ENCODE measurements around the gene KDM2B.

Gene KDM2B

DNA sequence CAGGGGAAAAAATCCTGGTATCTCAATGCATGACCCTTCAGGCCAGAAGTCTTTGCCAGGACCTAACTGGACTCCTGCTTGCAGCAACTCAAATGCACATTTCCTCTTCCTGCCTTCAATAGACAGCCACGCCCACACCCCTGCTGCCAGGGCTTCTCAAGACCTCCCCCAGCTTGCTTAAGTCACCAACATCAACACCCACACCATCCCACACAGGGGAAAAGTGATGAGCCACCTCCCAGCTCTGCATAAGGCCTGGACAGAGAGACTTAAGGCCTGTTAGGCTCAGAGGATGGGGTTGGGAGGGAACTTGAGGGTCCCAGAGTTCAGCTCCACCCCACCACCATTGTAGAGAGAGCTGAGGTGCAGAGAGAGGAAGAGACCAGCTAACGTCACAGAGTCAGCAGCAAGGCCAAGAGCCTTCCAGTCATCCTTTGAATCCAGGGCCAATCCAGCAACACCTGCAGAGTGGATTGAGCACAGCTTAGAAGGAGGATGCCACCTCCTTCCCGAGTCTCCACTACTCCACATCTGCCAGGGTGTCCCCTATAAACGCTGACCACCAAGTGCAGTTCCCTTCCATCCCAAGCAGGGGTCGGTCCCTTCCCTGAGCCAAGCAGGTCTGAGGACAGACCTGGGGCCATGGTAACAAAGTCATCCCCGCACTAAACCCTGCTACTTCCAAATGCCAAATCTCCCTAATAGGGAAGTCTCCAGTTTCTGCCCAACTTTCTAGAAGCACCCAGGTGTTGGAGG lies 50.0 kb downstream of the KDM2B start:
- DNase-seq (ENCODE audit: low read depth) = peak; percentile 43

DNA sequence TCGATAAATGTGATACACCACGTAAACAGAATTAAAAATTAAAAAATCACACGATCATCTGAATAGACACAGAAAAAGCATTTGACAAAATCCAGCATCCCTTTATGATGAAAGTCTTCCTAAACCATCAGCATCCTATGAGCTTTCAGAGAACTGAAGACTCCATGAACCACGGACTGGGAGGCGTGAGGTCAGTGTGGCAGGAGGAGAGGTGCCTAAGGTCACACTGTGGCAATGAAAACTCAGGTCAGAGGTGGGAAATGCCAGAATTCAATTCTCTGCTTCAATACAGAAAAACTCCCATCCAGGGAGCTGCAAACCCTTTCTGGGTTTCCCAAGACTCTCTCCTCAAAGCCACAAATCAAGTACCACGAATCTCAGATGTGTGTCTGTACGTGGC lies 51.6 kb downstream of the KDM2B start:
- DNase-seq (ENCODE audit: low read depth) = no peak

DNA sequence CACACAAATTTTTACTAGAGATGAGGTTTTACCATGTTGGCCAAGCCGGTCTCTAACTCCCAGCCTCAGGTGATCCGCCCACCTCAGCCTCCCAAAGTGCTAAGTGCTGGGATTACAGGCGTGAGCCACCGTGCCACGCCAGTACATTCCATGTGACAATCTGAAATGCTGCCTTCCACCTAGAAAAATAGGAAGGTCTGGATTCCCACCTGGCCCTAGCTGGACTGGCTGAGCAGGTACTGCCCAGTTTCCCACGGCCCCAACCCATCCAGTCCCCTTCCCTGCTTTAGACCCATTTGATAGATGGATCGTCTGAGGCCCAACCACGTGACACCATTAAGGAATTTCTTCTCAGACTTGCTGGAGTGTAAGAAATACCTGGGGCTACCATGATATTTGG lies 55.4 kb downstream of the KDM2B start:
- no peak for DNase-seq (ENCODE audit: low read depth)

DNA sequence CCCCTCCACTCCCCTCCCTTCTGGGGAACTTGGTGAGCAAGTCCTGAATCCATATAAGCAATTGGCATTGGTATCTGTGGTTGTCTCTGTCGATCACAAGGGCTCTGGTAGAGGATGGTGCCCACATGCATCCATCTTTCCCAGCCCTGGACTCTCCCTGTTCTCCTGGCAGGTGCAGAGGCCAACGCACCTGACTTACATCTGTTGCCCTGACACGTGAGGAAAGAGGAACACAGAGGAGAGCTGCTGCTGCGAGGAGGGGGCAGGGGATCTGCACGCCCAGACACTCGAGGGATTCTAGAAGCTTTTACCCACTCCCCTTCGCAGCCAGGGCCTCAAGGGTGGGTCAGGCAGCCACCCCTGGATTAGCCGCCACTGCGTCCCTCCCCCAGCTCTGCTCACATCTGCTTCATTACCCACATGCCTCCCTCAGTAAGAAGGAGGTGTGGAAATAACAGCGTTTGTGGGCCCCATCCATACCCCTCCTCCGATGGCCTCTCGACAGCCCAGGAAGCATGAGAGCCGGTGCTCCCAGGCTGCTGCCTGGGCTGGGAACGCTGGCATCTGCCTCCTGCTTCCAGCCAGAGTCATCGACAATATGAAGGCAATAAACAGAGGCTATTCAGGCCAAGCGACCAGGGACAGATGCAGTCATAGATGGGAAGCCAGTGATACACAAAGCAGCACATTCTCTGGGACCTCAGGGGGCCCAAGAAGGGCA lies 56.5 kb downstream of the KDM2B start:
- DNase-seq (ENCODE audit: low read depth) = no peak

GRCh38 chr12:121523741-121524140 lies 57.1 kb downstream of the KDM2B start:
- DNase-seq (ENCODE audit: low read depth) = no peak

DNA sequence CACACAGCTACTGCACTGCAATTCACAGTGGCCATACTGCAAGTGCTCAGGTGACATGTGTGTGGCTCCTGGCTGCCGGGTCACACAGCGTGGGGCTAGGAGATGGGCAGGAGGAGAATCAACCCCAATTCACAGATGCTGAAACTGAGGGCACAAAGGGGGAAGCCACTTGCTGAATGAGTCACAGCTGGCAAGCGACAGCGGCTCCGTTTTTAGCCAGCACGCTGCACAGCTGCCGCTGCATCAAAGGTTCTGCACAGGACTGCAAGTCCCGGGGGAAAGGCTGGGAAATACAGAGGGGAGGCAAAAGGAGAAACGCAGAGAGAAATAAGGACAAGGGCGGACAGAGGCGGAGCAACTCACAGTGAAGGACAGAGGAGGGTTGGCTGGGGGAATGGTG lies 57.9 kb downstream of the KDM2B start:
- no peak for DNase-seq (ENCODE audit: low read depth)

GRCh38 chr12:121520586-121521086 lies 60.2 kb downstream of the KDM2B start:
- DNase-seq (ENCODE audit: low read depth) = no peak

DNA sequence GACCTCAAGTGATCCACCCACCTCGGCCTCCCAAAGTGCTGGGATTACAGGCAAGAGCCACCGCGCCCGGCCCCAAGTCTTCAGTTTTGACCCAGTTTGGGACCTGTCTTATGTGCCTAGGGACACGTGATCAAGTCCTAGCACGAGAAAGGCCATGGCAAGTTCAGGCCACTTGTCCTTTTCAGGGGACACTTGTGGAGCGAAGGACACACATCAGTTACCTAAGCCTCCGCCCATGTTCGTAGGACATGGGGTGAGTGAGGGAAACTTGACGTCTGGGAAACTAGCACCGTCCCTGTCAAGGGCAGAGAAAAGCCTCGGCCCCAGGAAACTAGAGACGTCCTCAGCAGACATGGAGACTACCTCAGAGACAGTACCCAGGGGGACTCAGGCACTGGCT lies 60.7 kb downstream of the KDM2B start:
- DNase-seq (ENCODE audit: low read depth) = no peak

DNA sequence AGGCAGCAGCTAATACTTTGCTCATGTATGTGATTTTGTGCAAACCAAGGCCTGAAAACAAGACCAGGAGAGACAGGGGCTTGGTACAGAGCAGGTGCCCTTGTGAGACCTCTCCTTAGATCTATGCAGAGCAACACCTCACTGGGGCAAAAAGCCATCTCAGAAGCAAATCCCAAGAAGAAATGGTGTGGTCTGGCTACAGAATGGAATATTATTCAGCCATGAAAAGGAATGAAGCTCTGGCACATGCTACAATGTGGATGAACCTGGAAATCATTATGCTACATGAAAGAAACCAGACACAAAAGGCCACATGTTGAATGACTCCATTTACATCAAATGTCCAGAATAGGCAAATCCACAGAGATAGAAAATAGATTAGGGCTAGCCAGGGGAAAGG lies 61.6 kb downstream of the KDM2B start:
- no peak for DNase-seq (ENCODE audit: low read depth)

- DNase-seq (ENCODE audit: low read depth) = no peak
These were observed 62.2 kb downstream of the KDM2B start for GRCh38 chr12:121518656-121519055.

- DNase-seq (ENCODE audit: low read depth) = no peak
These were observed 64.3 kb downstream of the KDM2B start for GRCh38 chr12:121516437-121517011.

DNA sequence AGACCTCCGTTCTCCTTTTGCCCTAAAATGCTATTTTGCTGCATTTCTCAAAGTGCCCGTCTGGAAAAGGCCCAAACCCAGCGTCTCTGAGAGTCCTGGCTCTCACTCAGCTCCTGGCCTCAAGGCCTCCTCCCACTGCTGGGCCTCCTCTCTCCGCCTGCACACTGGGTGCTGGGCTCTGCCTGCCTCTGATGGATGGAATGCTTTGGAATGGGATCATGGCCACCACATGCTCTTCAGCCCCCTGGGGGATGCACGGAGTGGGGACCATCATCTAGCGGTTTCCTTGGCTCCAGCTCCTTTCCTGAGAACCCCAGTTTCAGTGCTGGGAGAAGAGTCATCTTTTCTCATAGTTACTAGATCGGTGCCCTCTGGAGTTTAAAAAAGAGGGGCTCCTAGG lies 65.2 kb downstream of the KDM2B start:
- DNase-seq (ENCODE audit: low read depth) = no peak

- DNase-seq (ENCODE audit: low read depth) = no peak
These were observed 66.6 kb downstream of the KDM2B start for GRCh38 chr12:121514184-121514742.

GRCh38 chr12:121513464-121514183 lies 67.2 kb downstream of the KDM2B start:
- no peak for DNase-seq (ENCODE audit: low read depth)

DNA sequence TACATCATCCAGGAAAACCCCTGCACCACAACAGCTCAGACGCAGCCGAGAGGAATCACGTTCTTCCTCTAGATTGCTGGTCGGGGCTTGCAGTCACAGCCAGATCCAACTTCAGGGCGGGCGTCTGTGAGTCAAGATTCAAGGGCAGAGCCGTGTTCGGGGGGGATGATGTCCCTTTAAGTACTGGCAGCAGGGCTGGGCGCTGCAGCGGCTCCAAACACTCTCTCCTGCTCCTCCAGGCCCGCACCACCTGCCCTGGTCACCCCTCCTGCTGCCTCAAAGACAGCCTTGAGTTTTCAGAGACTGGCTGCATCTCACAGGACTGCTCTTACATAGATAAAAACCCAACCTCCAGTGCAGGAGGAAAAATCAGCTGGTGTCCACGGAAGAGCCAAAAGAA lies 68.3 kb downstream of the KDM2B start:
- no peak for DNase-seq (ENCODE audit: low read depth)

DNA sequence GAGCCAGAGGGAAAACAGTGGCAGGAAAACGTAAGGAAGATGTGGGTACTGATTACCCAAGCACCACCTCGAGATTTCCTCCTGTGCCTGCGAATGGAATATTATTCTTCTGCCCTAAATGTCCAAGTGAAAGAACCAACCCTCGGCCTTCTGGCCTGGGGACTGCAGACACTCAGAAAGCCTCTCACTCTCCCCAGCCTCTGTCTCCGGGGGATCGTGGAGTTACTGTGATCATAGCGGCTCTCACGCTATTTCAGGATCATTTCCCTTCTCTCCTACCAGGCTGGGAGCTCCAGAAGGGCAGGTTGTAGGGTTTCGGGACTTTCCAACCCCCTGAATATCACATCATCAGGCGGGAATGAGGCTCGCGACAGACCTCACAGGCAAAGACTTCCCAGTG lies 68.9 kb downstream of the KDM2B start:
- no peak for DNase-seq (ENCODE audit: low read depth)

- no peak for DNase-seq (ENCODE audit: low read depth)
These were observed 71.5 kb downstream of the KDM2B start for GRCh38 chr12:121509339-121509738.

- no peak for DNase-seq (ENCODE audit: low read depth)
These were observed 72.3 kb downstream of the KDM2B start for GRCh38 chr12:121508533-121508932.

GRCh38 chr12:121507984-121508383 lies 72.8 kb downstream of the KDM2B start:
- DNase-seq (ENCODE audit: low read depth) = no peak

GRCh38 chr12:121507245-121507644 lies 73.6 kb downstream of the KDM2B start:
- DNase-seq (ENCODE audit: low read depth) = no peak

DNA sequence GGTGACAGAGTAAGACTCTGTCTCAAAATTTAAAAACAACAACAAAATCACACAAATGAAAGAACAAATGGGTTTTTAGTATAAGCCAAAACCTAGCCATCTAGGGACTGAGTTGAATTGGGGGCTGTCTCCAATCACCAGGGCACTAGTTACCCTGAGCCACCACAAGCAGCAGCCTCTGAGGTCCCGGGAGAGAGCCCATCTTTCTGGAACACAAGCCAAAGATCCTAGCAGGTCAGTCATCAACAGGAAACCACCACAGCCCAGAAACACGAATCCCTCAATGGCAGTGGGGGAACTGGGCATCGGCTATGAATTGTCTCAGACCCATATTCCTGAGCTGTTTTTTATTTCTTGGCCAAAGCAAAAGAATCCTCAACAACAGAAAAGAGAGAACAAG lies 75.3 kb downstream of the KDM2B start:
- no peak for DNase-seq (ENCODE audit: low read depth)

DNA sequence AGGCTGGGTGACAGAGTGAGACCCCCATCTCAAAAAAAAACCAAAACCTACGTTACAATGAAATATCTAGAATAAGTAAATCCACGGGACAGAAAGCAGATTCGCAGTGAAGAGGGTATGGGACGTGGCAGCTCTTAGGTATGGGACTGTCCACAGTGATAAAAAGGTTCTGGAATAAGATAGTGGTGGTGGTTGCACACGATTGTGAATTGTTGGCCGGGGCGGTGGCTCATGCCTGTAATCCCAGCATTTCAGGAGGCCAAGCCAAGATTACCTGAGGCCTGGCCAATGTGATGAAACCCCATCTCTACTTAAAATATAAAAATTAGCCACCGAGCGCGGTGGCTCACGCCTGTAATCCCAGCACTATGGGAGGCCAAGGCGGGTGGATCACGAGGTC lies 76.3 kb downstream of the KDM2B start:
- DNase-seq (ENCODE audit: low read depth) = no peak

Data from activated T-cell treated with anti-CD3 and anti-CD28 coated beads for 48 hours (primary cell).